ENCODE data around the gene MASP1.

MASP1 gene, protein sequence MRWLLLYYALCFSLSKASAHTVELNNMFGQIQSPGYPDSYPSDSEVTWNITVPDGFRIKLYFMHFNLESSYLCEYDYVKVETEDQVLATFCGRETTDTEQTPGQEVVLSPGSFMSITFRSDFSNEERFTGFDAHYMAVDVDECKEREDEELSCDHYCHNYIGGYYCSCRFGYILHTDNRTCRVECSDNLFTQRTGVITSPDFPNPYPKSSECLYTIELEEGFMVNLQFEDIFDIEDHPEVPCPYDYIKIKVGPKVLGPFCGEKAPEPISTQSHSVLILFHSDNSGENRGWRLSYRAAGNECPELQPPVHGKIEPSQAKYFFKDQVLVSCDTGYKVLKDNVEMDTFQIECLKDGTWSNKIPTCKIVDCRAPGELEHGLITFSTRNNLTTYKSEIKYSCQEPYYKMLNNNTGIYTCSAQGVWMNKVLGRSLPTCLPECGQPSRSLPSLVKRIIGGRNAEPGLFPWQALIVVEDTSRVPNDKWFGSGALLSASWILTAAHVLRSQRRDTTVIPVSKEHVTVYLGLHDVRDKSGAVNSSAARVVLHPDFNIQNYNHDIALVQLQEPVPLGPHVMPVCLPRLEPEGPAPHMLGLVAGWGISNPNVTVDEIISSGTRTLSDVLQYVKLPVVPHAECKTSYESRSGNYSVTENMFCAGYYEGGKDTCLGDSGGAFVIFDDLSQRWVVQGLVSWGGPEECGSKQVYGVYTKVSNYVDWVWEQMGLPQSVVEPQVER

DNA sequence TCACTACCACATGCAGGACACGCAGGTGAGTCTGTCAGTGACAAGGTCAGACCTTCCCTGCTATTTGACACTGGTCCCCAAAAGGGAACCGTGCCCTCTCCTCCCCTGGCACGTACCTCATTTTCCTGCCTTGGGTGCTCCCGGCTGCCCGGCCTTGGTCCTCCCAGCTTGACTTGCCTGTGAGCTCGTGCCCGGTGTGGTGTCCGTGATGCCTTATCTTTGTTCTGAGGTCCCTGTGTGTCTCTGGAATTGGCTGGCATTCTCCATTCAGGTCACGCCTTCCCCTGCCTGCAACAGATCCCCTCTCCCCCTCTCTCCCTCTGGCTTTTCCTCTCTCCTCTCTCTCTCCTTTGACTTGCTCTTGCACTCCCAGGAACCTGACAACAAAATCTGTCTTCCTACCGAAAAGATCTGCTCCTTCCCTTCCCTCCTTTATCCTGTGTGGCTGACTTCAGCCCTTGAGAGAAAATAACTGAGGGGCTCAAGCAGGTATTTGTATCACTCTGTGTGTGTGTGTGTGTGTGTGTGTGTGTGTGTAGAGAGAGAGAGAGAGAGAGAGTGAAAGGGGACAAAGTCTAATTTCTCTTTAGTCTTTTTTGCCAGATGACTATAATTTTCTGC lies at the start of gene MASP1:
Gene MASP1 (minus strand): TSS at position 226 of the 621 bp plus-strand sequence. CDS start 105 bp downstream, at position 121.
- no peak for DNase-seq

DNA sequence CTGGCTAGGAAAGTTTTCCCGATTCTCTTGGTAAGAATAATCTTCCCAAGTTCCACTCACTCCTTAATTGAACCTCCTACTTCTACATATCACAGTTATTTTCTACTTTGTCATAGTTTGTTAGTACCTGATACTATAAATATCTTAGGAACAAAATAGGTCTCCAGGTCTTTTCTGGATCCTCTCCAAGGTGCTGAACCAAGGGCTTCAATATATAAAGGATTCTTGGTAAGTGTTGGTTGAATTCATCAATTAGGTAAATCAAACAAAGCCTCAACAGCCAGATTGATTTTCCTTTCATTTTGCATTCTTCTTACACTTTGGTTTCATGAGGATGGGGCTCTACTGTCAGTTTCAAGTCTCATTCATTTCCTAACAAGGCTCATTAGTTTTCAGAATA lies 49.0 kb upstream of the MASP1 start:
- DNase-seq: no peak

DNA sequence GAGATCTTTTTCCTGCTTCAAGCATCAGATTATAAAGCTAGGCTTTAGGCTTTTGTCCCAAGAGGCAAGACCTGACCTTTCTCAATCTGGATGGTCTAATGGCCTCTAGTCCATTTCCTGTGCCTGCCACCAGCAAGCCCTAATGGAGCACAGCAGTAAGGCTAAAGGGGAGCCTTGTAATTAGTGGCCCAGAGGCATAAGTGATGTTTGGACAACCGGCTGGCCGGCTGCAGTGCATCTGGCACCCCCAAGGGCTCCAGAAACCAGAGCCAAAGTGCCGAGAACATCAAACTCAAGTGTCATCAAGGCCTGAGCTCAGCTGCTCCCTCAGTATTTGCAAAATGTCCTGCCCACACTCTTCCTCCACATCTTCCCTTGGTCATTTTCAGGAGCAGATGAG lies 44.8 kb upstream of the MASP1 start:
- DNase-seq: no peak

DNA sequence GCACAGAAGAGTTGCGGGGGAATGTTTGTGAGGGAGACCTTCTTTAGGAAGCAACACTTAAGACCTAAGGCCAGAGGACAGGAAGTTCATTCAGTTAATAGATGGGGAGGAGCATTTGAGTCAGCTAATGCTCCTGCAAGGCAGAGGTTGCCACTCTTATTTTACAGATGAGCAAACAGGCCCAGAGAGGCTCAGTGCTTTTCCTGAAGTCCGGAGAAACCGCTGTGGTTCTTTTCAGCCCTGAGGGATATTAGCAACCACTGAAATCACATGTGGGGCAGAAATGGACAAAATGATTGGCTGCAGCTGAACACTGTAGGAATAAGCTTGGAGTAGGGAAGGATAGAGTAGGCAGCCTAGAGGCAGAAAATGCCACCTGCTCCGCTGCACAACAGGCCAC lies 43.4 kb upstream of the MASP1 start:
- DNase-seq: no peak

DNA sequence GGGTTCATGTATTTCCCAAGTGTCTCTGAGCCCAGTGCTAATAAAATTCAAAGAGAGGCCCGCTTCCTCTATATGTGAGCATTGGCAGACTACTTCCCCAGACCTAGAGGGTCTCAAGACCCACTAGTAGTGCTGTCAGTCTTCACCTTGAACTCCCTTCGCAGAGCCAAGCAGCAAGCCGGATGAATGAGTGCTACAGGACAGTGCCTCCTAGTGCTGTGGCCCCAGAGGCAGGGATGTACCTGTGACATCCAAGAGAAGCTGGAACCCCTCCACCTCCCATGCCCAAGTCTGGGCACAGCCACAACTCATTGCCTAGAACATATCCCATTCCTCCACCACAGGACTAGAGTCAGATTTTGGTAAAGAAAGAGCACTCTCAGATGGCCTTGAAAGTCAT lies 37.2 kb upstream of the MASP1 start:
- DNase-seq: no peak

DNA sequence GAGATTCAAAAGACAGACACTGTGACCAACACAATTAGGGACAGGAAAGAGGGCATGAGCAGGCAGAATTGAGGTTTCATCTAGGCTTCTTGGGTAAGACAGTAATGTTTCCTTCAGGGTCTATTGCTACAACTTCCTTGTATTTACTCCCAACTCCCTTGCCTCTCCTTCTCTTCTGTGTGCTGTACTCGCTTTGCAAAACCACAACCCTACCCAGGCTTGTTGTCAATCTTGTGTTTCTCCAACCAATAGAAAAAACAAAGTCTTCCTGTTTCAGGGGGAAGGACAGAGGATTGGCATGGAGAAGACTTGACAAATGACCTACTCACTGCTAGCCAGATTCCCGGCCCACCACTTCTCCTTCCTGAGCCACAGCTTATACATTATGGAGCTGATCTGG lies 36.3 kb upstream of the MASP1 start:
- DNase-seq: no peak

DNA sequence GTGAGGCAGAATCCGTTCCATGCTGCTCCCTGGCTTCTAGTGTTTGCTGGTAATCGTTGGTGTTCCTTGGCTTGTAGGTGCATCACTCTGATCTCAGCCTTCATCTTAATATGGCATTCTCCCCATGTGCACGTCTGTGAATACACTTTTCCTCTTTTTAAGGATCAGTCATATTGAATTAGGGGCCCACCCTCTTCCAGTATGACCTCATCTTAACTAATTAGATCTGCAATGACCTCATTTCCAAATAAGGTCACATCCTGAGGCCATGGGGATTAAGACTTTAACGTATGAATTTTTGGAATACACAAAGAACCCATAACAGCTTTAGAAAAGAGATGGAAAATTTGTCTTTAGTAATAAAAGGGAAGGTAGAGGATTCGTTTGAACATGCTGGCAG lies 34.1 kb upstream of the MASP1 start:
- DNase-seq: no peak

DNA sequence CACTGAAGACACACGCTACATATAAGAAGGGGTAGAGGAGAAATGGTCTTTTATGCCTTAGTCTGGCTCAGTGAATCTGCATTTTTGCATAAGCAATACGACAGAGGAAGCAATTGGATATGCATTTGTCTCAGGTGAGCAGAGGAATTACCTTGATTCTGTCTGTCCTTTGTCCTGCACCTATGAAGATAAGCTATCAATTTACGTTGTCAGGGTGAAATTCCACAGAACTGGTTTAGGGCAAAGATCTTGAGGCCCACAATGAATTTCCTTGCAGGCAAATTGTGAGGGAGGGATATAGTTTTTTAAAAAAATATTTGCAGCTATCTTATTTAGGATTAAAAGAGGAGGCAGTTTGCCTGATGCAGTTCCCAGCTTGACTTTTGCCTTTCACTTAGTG lies 31.6 kb upstream of the MASP1 start:
- no peak for DNase-seq

DNA sequence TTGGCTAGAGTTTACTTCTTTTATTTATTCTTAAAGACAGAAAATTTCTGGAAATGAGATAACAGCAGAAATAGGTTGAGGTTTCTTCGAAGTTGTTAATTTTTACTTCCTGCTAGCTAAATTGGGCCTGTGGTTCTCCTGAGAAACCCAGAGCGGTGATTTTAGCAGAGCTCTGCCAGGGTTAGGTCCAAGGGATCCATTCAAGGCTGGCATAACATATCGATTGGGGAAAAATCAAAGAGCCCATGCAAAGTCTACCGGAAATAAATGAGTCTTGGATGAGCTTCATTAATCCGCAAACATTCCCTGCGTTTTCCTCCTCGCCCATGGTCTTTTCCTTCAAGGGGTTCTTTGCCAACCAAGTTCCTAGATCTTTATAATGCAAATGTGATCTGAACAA lies 30.8 kb upstream of the MASP1 start:
- DNase-seq: no peak

DNA sequence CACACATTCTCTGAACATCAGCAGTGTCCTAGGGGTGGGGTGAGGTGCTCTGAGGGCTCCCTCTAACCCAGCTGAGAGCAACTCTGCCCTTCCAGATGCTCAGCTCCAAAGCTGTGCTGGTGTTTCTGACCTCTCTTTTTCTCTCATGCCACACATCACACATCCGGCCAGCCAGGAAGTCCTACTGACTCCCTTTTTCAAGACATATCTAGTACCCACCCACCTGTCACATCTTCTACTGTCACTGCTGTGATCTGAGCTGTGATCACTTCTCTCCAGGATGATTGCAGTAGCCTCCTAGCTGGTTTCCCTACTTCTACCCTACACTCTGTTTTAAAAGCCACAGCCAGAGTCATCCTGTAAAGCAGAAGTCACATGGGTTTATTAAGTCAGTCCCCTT lies 30.2 kb upstream of the MASP1 start:
- DNase-seq: no peak

DNA sequence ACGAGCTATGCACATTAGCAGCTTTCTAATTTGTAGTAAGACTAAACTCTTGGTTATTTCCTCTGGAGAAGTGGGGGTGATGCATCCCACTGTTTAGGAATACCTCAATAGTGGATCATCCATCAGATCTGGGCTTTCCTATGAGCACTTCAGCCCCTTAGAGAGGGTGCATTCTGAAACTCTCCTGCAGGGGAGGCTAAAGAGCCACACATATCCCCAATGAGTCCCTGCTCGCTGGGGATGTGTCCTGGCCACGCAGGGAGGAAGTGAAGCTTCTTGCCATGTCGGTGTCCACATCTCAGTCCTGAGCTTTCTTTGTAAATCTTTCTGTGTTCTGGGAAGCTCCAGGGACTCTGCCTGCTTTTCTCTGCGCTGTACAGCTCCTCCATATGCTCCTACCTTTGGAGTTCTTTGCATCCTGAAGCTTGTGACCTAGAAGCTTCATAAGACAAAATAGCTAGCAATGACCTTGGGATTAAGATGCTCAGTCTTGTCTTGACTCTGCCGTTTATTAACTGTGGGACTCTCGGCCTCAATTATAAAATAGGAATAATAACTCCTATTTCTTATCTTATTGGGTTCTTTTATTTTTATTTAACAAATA lies 28.3 kb upstream of the MASP1 start:
- peak; percentile 56 for DNase-seq

DNA sequence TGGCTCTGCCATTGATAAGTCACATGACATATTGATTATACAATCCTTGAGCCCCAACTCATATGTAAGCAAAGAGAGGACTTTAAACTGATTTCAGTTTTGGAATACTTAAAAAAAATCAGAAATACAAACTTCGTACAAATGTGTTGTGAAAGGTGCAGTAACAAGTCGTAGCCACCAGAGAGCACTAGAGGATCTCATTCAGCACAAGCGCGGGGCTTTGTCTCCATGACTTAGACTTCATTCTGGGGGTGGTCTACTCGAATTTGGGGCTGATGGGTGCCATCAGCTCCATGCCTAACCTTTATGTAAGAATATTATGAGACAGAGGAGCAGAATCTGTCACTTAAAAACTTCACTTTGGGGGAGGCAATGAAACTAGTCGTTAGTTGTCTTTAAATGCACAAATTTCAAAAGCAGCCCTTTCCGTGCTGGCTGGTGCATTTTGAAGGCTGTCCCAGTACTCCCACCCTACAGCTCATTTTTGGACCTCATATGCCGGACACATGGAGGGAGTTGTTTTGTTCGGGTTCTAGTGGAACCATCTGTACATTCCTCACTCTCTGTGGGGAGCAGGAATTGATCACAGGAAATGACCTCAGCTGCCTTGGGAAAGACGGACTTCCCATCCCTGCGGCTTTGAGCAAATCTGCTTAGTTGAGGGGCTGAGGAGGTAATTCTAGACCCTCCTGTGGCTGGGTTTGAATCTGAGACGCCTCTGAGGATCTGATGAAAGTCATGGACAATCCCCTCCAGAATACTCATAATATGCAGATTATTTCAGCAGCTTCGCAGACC lies 27.5 kb upstream of the MASP1 start:
- peak; percentile 40 for DNase-seq

DNA sequence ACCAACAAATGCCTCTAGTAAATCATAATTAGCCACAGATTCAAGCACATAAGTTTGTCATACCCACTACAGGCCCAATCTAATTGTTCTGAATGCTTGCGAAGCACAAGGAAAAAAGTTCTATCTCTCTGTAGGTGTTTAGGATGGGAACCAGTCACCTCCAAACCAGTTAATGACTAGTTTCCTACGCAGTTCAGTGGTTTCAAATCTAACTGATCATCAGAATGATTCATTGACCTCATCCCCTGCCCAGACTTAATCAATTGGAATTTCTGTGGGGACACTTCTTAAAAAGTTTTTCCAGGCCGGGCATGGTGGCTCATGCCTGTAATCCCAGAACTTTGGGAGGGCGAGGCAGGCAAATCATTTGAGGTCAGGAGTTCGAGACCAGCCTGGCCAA lies 24.3 kb upstream of the MASP1 start:
- DNase-seq: no peak

DNA sequence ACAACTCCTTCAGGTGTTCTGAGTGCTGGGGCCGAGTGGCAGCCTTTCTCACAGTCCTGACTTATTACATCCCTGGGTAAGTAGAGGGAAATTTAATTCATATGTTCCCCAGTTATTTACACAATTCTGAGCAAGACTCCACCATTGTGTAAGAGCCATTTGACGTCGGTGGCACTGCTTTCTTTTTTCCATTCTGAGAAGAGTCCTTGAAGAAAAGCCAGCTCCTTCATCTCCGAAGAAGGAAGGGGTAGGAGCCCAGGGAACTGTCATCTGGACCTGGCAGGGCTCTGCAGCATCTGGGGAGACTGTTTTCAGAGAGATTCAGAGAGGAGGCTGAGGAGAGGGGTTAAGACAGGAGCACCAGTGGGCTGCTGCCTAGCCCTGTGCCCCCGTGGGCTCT lies 22.6 kb upstream of the MASP1 start:
- no peak for DNase-seq

DNA sequence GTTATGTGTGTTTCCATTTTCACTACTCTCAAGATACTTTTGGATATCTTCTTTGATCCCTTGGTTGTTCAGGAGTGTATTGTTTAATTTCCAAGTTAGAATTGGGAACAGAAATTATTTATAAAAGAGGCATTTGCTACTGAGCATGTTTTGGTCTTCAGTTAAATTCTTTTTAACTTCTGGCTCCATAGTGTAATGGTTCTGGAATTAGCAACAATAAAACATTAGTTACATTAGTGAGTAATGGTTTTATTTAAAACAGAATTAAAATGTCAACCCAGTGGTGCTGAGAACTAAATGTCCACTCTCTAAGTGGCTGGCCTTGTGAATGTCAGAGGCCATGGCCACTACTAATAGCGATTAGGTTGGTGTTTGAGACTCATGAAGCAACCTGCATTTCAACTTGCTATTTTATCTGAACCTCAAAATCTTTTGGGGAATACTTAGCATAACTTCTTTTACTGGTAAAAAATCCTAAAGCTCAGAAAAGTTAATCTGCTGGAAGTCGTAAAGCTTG lies 19.5 kb upstream of the MASP1 start:
- DNase-seq: no peak

DNA sequence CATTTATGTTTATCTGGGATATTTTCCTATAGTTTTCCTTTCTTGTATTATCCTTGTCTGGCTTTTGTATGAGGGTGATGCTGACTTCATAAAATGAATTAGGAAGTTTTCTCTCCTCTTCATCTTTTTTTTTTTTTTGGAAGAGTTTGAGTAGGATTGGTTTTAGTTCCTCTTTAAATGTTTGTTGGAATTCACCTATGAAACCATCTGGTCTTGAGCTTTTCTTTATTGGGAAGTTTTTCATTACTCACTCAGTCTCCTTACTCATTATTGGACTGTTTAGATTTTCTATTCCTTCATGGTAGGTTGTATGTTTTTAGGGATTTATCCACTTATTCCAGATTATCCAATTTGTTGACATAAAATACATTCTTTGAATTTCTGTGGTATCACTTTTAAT lies 18.7 kb upstream of the MASP1 start:
- no peak for DNase-seq

DNA sequence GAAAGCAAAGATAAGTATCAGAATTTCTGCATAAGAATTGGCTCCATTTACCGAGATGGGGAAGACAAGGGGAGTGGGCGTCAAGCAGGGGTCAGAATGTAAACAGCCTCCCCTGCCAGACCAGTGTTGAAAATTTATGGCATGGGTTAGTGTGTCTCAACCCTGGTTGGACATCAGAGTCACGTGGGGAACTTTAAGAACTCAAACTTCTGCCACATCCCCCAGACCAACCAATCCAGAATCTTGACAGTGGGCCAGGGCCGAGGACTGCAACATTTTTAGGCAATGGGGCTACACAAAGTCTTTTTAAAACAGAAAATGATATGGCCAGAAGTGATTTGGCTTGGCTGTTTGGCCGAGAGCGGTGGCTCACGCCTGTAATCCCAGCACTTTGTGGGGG lies 14.3 kb upstream of the MASP1 start:
- no peak for DNase-seq

DNA sequence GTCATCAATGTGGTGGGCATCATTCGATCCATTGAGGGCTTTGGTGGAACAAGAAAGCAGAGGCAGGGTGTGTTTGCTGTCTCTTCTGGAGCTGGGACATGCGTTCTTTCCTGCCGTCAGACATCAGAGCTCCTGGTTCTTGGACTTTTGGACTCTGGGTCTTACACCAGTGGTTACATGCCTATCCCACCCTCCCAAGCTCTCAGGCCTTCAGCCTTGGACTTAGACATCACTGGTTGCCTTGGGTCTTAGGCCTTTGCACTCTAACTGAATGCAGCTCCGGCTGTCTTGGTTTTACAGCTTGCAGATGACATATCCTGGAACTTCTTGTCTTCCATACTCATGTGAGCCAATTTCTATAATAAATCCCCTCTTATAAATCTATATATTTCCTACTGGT lies 8.1 kb upstream of the MASP1 start:
- DNase-seq: no peak

DNA sequence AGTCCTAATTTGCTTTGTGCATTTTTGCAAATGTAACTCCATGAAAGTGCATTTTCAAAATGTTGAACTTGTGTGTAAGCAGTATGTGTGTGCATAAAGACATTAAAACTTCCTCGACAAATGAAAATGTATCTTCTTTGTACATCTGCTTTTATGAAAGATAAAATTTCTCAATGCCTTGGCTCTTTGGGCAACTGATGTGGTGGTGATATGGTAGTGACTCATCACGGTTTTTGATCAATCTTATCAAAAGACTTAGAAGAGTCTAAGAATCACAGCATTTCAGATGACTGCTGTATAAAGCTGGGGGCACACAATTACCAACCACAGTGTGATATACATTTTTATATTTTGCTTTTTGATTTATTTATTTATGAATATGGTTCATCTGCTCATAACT lies 5.4 kb upstream of the MASP1 start:
- DNase-seq: no peak

DNA sequence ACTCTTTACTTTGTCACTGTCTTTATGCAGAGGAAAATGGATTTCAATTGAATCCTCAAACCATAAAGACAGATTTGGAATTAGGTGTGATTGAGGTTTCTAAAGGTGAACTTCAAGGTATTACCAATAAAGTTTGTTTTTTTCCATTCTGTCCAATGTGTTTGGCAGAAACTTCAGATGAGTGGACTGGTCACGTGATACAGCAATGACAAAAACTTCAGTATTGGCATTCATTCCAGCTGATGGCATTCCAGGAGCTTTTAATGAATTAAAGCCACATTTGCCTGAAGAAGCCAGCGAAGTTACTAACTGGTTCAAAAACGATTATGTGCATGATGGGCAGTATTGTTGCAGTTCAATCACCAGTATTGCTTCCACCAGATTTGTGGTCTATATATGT lies 4.5 kb upstream of the MASP1 start:
- no peak for DNase-seq

DNA sequence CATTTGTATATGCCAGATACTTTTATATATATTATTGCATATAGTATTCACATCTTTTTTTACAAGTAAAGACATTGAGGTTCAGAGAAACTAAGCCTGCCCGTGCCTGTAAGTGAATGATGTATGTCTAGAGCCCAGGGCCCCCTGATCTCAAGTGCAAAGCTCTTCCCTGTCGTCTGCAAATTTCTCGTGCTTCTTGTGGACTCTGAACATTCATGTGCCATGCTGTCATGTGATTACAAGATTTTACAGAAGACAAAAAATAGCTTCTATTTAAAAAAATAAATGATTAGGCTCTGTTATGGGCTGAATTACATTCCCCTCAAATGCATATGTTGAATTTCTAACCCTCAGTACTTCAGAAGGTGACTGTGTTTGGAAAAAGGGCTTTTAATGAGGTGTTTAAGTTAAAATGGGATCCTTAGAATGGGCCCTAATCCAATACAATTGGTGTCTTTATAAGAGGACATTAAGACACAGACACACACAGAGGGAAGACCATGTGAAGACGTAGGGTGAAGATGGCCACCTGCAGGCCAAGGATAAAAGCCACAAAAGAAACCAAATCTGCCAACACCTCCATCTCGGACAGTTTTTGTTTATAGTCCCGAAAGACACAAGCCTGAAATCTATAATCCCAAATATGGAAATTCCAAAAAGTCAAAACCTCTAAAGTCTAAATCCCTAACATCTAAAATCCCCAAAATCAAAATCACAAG lies 3.9 kb upstream of the MASP1 start:
- no peak for DNase-seq
